HepG2 (cell line): ENCODE results near the gene ZFAND2A. TPM values are rescaled to one million over a fixed set of nuclear protein-coding genes. Genes with fewer than 3 reads are reported as not detected.

ENCODE experiments used
- ATAC-seq: fragments of 200-7000 bp; cut with Tn5 transposase; 3 replicates; pipeline ENCODE4 v1.9.1; 2020; ENCODE audit warnings: mild to moderate bottlenecking, moderate library complexity
- BruUV-seq: library from RNA; stranded (reverse); fragments of 400-500 nt; replicated peaks from 2 replicates; lab custom pipeline; 2021; lab: Mats Ljungman, UMichigan
- CTCF ChIA-PET: fragments of 300-600 bp; formaldehyde crosslinking; extraction: SDS; loops from one replicate; lab custom pipeline; 2021; ENCODE audit warnings: low total read pairs, inconsistent platforms, low intra/inter-chr PET ratio; lab: Yijun Ruan, JAX
- POLR2A ChIA-PET: fragments of 350-600 bp; sonication (Branson Sonifier 250); formaldehyde crosslinking; loops from one replicate; lab custom pipeline; 2020; ENCODE audit warnings: antibody characterized with exemption, inconsistent platforms; lab: Yijun Ruan, JAX
- DNase-seq: peaks from one replicate; pipeline ENCODE4 v3.0.0-alpha.2; 2015; ENCODE audit warnings: low spot score
- FAIRE-seq: peaks from 3 replicates; lab custom pipeline; 2011; peaks lifted over from hg19 to GRCh38; lab: Jason Lieb, UNC
- H2AFZ ChIP-seq: one replicate; pipeline ENCODE4 v1.6.1; 2011; ENCODE audit warnings: low read length, inconsistent platforms
- H3K27ac ChIP-seq: fragments of 300-600 bp; 3 replicates; pipeline ENCODE4 v1.8.0; 2011; ENCODE audit warnings: mixed run types, mild to moderate bottlenecking, mixed read lengths, low read length, inconsistent platforms; ENCODE audit not compliant: insufficient read depth; ENCODE audit errors: extremely low read length
- H3K27me3 ChIP-seq, 2 experiments: fragments of 200-600 bp in 1 of 2; 2 replicates in 1 of 2; 3 replicates in 1 of 2; pipeline versions ENCODE4 v1.6.0 to v1.8.0; 2011; ENCODE audit warnings: low read length in 2 of 2, mild to moderate bottlenecking in 2 of 2, moderate library complexity in 2 of 2, inconsistent platforms in 1 of 2; ENCODE audit not compliant: insufficient read depth in 2 of 2, control insufficient read depth in 1 of 2
- H3K36me3 ChIP-seq, 2 experiments: fragments of 200-600 bp in 1 of 2; replicated peaks in 1 of 2; 2 replicates in 1 of 2; 3 replicates in 1 of 2; pipeline versions ENCODE4 v1.5.1 to v1.8.0; 2011; ENCODE audit warnings: low read length in 2 of 2, inconsistent platforms in 1 of 2; ENCODE audit not compliant: insufficient read depth in 2 of 2, control insufficient read depth in 1 of 2
- H3K4me1 ChIP-seq: 2 replicates; pipeline ENCODE4 v1.5.1; 2012; ENCODE audit warnings: low read length, inconsistent platforms; ENCODE audit not compliant: insufficient read depth
- H3K4me2 ChIP-seq: 2 replicates; pipeline ENCODE4 v1.6.0; 2011; ENCODE audit warnings: low read depth, low read length, inconsistent platforms
- H3K4me3 ChIP-seq, 3 experiments: fragments of 200-600 bp in 1 of 3; sonication (generic), shearing (Covaris generic) in 1 of 3; replicated peaks in 1 of 3; 2 replicates each; pipeline ENCODE4 v1.5.1; 2011 to 2016; ENCODE audit warnings: low read length in 3 of 3, inconsistent platforms in 2 of 3, low read depth in 2 of 3, mild to moderate bottlenecking in 2 of 3, control low read depth in 1 of 3, mixed read lengths in 1 of 3; ENCODE audit not compliant: insufficient read depth in 1 of 3
- H3K79me2 ChIP-seq: one replicate; pipeline ENCODE4 v1.6.1; 2011; ENCODE audit warnings: low read length, inconsistent platforms; ENCODE audit not compliant: insufficient read depth
- H3K9ac ChIP-seq: 2 replicates; pipeline ENCODE4 v1.6.0; 2011; ENCODE audit warnings: mild to moderate bottlenecking, low read depth, low read length, inconsistent platforms; ENCODE audit not compliant: insufficient read depth
- H3K9me3 ChIP-seq: 2 replicates; pipeline ENCODE4 v1.5.1; 2012; ENCODE audit warnings: mild to moderate bottlenecking, low read length
- H4K20me1 ChIP-seq: 2 replicates; pipeline ENCODE4 v1.6.0; 2011; ENCODE audit warnings: inconsistent platforms, mild to moderate bottlenecking, low read length, moderate library complexity; ENCODE audit not compliant: insufficient read depth
- GPN1 ChIP-seq: sonication (generic); formaldehyde crosslinking; IDR thresholded peaks from 2 replicates; pipeline ENCODE4 v1.5.1; 2020; ENCODE audit warnings: missing genetic modification reagents, borderline replicate concordance
- NR2F1 ChIP-seq, 2 experiments: fragments of 450-650 bp in 1 of 2; formaldehyde crosslinking in 1 of 2; IDR thresholded peaks; 2 replicates each; pipeline versions ENCODE4 v1.5.0 to v1.6.1; 2016 to 2020; ENCODE audit warnings: mild to moderate bottlenecking in 1 of 2, missing compliant biosample characterization in 1 of 2, missing genetic modification reagents in 1 of 2, moderate library complexity in 1 of 2
- ZNF101 ChIP-seq: sonication (generic); formaldehyde crosslinking; IDR thresholded peaks from 2 replicates; pipeline ENCODE4 v1.4.0; 2020; ENCODE audit warnings: mild to moderate bottlenecking, low read depth, missing genetic modification reagents, borderline replicate concordance
- ZNF143 ChIP-seq: sonication (generic); formaldehyde crosslinking; IDR thresholded peaks from 2 replicates; pipeline ENCODE4 v1.4.0; 2020; ENCODE audit warnings: missing genetic modification reagents
- ZNF652 ChIP-seq: IDR thresholded peaks from 2 replicates; pipeline ENCODE4 v1.6.1; 2016; ENCODE audit warnings: low read depth, borderline replicate concordance
- ZZZ3 ChIP-seq: sonication (generic); formaldehyde crosslinking; IDR thresholded peaks from 2 replicates; pipeline ENCODE4 v1.4.0; 2020; ENCODE audit warnings: missing genetic modification reagents, mild to moderate bottlenecking, borderline replicate concordance
- WGBS: methylation state at CpG from one replicate; pipeline ENCODE4 v1.1.6; 2017; ENCODE audit warnings: low lambda C conversion rate; 5-methylcytosine and 5-hydroxymethylcytosine counted together
- in situ Hi-C: cut with HindIII; loops from 2 replicates; pipeline ENCODE4 v1.10.0; 2017; ENCODE audit warnings: low pct_unique_long_range_greater_than_20kb; ENCODE audit not compliant: extremely low pct_ligation_motif_present
- intact Hi-C: fragments of 100-400 bp; cut with micrococcal nuclease; formaldehyde crosslinking; loops from one replicate; pipeline ENCODE4 v1.10.0; 2022; ENCODE audit not compliant: unreplicated experiment
- polyA plus RNA-seq, 8 experiments: library from polyadenylated mRNA; depleted of rRNA in 3 of 8; stranded (reverse) in 7 of 8; unstranded in 1 of 8; fragments of >200 nt; fragmentation: Illumina TruSeq in 4 of 8; extraction: Trizol in 4 of 8; gene quantifications; 2 replicates each; pipeline versions ENCODE4 v1.2.1 to v1.2.3, GENCODE V29; 2011 to 2016; ENCODE audit warnings: low read depth in 4 of 8, missing spikeins in 1 of 8, mixed read lengths in 1 of 8; ENCODE audit not compliant: insufficient read depth in 1 of 8
- total RNA-seq, 5 experiments: library from RNA; depleted of rRNA; stranded (reverse); fragments of >200 nt; fragmentation: Illumina TruSeq; extraction: Trizol; gene quantifications; 2 replicates each; pipeline ENCODE4 v1.2.3, GENCODE V29; 2016; ENCODE audit warnings: low read depth in 1 of 5
- TF ChIP-seq, protein P1 (sequence below): sonication (generic); formaldehyde crosslinking; IDR thresholded peaks from 2 replicates; pipeline ENCODE4 v1.5.1; 2020; ENCODE audit warnings: missing genetic modification reagents, mild to moderate bottlenecking, borderline replicate concordance
- TF ChIP-seq, protein P2 (sequence below): sonication (generic); formaldehyde crosslinking; IDR thresholded peaks from 2 replicates; pipeline ENCODE4 v1.4.0; 2020; ENCODE audit warnings: mild to moderate bottlenecking, missing genetic modification reagents
- TF ChIP-seq, protein P3 (sequence below), 2 experiments: sonication (generic) in 1 of 2; formaldehyde crosslinking in 1 of 2; IDR thresholded peaks; 2 replicates each; pipeline versions ENCODE4 v1.6.1 to v1.9.0; 2014 to 2022; ENCODE audit warnings: antibody characterized with exemption in 1 of 2, borderline replicate concordance in 1 of 2, inconsistent platforms in 1 of 2, low read depth in 1 of 2, missing genetic modification reagents in 1 of 2

Gene ZFAND2A
- total and polyA plus RNA-seq, 2 of the 13 experiments (the other 11 are each of a cell fraction or from before 2014, with no cell fraction given) = 140 to 153 TPM

DNA sequence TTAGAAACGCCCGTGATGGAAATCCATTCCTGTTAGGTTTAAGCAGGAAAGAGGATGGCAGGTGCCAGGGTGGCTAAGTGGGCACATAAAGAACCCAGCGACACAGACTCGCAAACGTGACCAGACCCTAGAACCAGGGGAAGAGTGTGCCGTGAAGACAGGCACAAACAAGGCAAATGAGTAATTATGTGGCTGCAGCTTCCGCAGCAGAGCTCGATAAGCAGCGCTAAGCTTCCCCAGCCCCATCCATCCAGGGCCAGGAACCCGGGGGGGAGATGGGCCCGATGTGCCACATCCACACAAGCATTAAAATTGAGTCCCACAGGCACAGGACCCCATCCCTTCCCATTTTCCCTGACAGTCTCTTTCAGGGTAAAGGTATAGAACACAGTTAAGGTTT, 14.0 kb upstream of the ZFAND2A start:
- DNase-seq = no peak
- Histone ChIP-seq H3K9ac (no peak overlapping the region), H2AFZ (no peak overlapping the region), H3K79me2 (peaks cover 8% of the 10 kb centered on the region), H3K4me1 (peaks cover 37% of the 10 kb centered on the region), H4K20me1 (no peaks in the 10 kb centered on the region), H3K4me3 (no peak overlapping the region), H3K9me3 (peaks cover 9% of the 10 kb centered on the region), H3K27ac (no peak overlapping the region), H3K4me2 (peak overlapping the region; percentile 18; the same call in 1 of the 2 replicates), H3K27me3 (no peaks in the 10 kb centered on the region; a peak in 1 of 5 replicates), H3K36me3 (no peaks in the 10 kb centered on the region)
- no peak for FAIRE-seq
- ATAC-seq = no peak
- 90% methylated on average over 11 of the region's 11 CpGs for WGBS
- ChIA-PET CTCF (no interaction called here), POLR2A (interaction anchor here (1.9 to 8.4 kb wide), 2 partner anchors 17 to 181 kb away, joined by 4 to 116 read pairs; no protein-coding TSS in a partner anchor)
- in situ Hi-C loops (no loop called here), intact Hi-C loops (no loop called here)
- BruUV-seq = no TSS peak
- TF ChIP-seq ZNF101 (CRISPR knock-in tag) (no peak), NR2F1 (CRISPR knock-in tag; IDR thresholded peaks at IDR 0.05) (no peak), ZNF143 (CRISPR knock-in tag) (no peak), GPN1 (CRISPR knock-in tag) (no peak), ZNF652 (no peak), ZZZ3 (CRISPR knock-in tag) (no peak)
- TF ChIP-seq, protein P1, sequence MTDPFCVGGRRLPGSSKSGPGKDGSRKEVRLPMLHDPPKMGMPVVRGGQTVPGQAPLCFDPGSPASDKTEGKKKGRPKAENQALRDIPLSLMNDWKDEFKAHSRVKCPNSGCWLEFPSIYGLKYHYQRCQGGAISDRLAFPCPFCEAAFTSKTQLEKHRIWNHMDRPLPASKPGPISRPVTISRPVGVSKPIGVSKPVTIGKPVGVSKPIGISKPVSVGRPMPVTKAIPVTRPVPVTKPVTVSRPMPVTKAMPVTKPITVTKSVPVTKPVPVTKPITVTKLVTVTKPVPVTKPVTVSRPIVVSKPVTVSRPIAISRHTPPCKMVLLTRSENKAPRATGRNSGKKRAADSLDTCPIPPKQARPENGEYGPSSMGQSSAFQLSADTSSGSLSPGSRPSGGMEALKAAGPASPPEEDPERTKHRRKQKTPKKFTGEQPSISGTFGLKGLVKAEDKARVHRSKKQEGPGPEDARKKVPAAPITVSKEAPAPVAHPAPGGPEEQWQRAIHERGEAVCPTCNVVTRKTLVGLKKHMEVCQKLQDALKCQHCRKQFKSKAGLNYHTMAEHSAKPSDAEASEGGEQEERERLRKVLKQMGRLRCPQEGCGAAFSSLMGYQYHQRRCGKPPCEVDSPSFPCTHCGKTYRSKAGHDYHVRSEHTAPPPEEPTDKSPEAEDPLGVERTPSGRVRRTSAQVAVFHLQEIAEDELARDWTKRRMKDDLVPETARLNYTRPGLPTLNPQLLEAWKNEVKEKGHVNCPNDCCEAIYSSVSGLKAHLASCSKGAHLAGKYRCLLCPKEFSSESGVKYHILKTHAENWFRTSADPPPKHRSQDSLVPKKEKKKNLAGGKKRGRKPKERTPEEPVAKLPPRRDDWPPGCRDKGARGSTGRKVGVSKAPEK (CRISPR knock-in tag) = no peak
- TF ChIP-seq, protein P2, sequence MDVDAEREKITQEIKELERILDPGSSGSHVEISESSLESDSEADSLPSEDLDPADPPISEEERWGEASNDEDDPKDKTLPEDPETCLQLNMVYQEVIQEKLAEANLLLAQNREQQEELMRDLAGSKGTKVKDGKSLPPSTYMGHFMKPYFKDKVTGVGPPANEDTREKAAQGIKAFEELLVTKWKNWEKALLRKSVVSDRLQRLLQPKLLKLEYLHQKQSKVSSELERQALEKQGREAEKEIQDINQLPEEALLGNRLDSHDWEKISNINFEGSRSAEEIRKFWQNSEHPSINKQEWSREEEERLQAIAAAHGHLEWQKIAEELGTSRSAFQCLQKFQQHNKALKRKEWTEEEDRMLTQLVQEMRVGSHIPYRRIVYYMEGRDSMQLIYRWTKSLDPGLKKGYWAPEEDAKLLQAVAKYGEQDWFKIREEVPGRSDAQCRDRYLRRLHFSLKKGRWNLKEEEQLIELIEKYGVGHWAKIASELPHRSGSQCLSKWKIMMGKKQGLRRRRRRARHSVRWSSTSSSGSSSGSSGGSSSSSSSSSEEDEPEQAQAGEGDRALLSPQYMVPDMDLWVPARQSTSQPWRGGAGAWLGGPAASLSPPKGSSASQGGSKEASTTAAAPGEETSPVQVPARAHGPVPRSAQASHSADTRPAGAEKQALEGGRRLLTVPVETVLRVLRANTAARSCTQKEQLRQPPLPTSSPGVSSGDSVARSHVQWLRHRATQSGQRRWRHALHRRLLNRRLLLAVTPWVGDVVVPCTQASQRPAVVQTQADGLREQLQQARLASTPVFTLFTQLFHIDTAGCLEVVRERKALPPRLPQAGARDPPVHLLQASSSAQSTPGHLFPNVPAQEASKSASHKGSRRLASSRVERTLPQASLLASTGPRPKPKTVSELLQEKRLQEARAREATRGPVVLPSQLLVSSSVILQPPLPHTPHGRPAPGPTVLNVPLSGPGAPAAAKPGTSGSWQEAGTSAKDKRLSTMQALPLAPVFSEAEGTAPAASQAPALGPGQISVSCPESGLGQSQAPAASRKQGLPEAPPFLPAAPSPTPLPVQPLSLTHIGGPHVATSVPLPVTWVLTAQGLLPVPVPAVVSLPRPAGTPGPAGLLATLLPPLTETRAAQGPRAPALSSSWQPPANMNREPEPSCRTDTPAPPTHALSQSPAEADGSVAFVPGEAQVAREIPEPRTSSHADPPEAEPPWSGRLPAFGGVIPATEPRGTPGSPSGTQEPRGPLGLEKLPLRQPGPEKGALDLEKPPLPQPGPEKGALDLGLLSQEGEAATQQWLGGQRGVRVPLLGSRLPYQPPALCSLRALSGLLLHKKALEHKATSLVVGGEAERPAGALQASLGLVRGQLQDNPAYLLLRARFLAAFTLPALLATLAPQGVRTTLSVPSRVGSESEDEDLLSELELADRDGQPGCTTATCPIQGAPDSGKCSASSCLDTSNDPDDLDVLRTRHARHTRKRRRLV (CRISPR knock-in tag) = no peak
- TF ChIP-seq, protein P3, sequence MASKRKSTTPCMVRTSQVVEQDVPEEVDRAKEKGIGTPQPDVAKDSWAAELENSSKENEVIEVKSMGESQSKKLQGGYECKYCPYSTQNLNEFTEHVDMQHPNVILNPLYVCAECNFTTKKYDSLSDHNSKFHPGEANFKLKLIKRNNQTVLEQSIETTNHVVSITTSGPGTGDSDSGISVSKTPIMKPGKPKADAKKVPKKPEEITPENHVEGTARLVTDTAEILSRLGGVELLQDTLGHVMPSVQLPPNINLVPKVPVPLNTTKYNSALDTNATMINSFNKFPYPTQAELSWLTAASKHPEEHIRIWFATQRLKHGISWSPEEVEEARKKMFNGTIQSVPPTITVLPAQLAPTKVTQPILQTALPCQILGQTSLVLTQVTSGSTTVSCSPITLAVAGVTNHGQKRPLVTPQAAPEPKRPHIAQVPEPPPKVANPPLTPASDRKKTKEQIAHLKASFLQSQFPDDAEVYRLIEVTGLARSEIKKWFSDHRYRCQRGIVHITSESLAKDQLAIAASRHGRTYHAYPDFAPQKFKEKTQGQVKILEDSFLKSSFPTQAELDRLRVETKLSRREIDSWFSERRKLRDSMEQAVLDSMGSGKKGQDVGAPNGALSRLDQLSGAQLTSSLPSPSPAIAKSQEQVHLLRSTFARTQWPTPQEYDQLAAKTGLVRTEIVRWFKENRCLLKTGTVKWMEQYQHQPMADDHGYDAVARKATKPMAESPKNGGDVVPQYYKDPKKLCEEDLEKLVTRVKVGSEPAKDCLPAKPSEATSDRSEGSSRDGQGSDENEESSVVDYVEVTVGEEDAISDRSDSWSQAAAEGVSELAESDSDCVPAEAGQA (IDR thresholded peaks at IDR 0.05; ENCODE audit: low read depth) = no peak
- TF ChIP-seq, protein P3 (CRISPR knock-in tag; IDR thresholded peaks at IDR 0.05; ENCODE audit: borderline replicate concordance) = no peak
